ENCODE measurements around the gene FCHSD1.

DNA sequence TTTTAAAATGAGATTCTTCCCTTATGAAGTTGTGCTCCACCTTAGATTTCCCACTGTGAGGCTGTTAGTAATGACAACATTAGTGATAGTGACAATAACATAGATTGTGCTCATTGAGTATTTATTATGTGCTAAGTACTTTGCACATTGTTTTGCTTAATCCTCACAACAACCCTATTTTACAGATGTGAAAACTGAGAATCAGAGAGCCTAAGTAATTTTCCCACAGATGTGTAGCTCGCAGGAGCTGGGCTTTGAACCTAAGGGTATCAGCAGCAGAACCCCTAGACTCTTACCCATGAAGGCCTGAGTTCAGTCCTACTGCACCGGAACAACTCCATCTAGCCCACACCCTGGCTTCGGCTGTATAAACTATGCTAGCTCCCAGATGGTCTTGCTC, 46.4 kb upstream of the FCHSD1 start:
- TF ChIP-seq, protein P1, sequence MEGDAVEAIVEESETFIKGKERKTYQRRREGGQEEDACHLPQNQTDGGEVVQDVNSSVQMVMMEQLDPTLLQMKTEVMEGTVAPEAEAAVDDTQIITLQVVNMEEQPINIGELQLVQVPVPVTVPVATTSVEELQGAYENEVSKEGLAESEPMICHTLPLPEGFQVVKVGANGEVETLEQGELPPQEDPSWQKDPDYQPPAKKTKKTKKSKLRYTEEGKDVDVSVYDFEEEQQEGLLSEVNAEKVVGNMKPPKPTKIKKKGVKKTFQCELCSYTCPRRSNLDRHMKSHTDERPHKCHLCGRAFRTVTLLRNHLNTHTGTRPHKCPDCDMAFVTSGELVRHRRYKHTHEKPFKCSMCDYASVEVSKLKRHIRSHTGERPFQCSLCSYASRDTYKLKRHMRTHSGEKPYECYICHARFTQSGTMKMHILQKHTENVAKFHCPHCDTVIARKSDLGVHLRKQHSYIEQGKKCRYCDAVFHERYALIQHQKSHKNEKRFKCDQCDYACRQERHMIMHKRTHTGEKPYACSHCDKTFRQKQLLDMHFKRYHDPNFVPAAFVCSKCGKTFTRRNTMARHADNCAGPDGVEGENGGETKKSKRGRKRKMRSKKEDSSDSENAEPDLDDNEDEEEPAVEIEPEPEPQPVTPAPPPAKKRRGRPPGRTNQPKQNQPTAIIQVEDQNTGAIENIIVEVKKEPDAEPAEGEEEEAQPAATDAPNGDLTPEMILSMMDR (IDR thresholded peaks at IDR 0.05; ENCODE audit: poor library complexity): no peak
- no peak for TF ChIP-seq EZH2 (IDR thresholded peaks at IDR 0.05; ENCODE audit: borderline replicate concordance)
